Measurements from ENCODE around the gene HLCS. TPM values are rescaled to one million over a fixed set of nuclear protein-coding genes. Genes with fewer than 3 reads are reported as not detected.
"Not testable (repeated sequence)": the region's sequence is repeated elsewhere in the genome, so short reads cannot be mapped to it uniquely, and the experiment has no call there.

The HLCS gene
- total and polyA plus RNA-seq, 2 donors (not counting 1 experiment from before 2014, with no cell fraction given) = 23.1 to 40.0 TPM

DNA sequence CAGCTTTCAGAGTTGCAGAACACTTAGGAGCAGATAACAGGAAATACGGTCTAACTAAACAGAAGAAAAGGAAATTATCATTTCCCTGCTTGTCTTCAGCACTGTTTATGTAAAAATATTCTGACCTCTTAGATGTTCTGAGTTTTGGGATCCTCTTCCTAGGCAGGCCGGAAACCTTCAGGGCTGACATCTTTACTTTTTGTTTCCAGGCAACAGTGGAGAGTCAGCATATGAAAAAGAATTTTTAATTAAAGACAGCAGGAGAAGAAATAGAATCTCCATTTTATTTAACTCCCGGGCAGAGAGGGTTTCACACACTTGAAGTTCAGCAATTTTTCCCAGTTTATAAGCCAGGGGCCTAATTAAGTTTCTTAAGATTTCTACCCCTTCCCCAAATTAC lies 35.0 kb upstream of the HLCS start:
- Histone ChIP-seq H4K20me1 (ENCODE audit: control insufficient read depth, extremely low read depth, insufficient read depth, low read length) (no peaks in the 10 kb centered on the region), H3K27me3 (ENCODE audit: control insufficient read depth, insufficient read depth, low read length) (peaks cover 11% of the 10 kb centered on the region), H3K4me3 (replicated peaks in 1 of 4; ENCODE audit: control extremely low read depth in 1 of 4, insufficient read depth in 1 of 4, low read depth in 3 of 4, low read length in 4 of 4) (no peak overlapping the region), H3K9ac (ENCODE audit: insufficient read depth, low read length) (no peak overlapping the region), H3K36me3 (ENCODE audit: control insufficient read depth, insufficient read depth, low read length) (no peaks in the 10 kb centered on the region), H3K4me1 (ENCODE audit: control insufficient read depth, extremely low read depth, insufficient read depth, low read length) (no peaks in the 10 kb centered on the region), H3K4me2 (ENCODE audit: extremely low read depth, insufficient read depth, low read length) (no peak overlapping the region), H3K27ac (ENCODE audit: insufficient read depth, low read length) (no peak overlapping the region), H2AFZ (ENCODE audit: low read length) (peak overlapping the region; percentile 46), H3K9me3 (ENCODE audit: control insufficient read depth, insufficient read depth, low read depth, low read length) (no peaks in the 10 kb centered on the region), H3K79me2 (ENCODE audit: control insufficient read depth, insufficient read depth, low read length) (no peaks in the 10 kb centered on the region)
- TF ChIP-seq EZH2 (IDR thresholded peaks at IDR 0.05; ENCODE audit: low read length, missing control alignments) = no peak
- TF ChIP-seq, protein P1, sequence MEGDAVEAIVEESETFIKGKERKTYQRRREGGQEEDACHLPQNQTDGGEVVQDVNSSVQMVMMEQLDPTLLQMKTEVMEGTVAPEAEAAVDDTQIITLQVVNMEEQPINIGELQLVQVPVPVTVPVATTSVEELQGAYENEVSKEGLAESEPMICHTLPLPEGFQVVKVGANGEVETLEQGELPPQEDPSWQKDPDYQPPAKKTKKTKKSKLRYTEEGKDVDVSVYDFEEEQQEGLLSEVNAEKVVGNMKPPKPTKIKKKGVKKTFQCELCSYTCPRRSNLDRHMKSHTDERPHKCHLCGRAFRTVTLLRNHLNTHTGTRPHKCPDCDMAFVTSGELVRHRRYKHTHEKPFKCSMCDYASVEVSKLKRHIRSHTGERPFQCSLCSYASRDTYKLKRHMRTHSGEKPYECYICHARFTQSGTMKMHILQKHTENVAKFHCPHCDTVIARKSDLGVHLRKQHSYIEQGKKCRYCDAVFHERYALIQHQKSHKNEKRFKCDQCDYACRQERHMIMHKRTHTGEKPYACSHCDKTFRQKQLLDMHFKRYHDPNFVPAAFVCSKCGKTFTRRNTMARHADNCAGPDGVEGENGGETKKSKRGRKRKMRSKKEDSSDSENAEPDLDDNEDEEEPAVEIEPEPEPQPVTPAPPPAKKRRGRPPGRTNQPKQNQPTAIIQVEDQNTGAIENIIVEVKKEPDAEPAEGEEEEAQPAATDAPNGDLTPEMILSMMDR (conservative IDR thresholded peaks at IDR 0.05 in 1 of 2, IDR thresholded peaks at IDR 0.05 in 1 of 2; ENCODE audit: low read depth in 1 of 2, low read length in 2 of 2) = no peak
- no peak for DNase-seq (ENCODE audit: low read depth in 2 of 2)

DNA sequence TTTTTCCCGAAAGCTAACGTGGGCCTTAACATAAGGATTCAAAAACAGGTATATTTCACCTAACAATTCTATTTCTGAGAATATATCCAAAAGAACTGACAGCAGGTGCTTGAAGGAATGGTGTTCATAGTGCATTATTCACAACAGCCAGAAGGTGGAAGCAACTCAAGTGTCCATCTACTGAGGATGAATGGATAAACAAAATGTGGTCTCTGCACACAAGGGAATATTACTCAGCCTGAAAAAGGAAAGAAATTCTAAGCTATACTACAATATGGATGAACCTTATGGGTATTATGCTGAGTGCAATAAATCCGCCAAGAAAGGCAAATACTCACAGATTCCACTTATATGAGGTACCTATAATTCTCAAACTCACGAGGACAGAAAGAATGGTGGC lies 33.9 kb upstream of the HLCS start:
- no peaks in the 10 kb centered on the region for H3K4me1 ChIP-seq (ENCODE audit: control insufficient read depth, extremely low read depth, insufficient read depth, low read length)
- H3K79me2 ChIP-seq (ENCODE audit: control insufficient read depth, insufficient read depth, low read length) = no peaks in the 10 kb centered on the region
- peaks cover 4% of the 10 kb centered on the region for H3K27me3 ChIP-seq (ENCODE audit: control insufficient read depth, insufficient read depth, low read length)
- H3K36me3 ChIP-seq (ENCODE audit: control insufficient read depth, insufficient read depth, low read length) = no peaks in the 10 kb centered on the region
- H4K20me1 ChIP-seq (ENCODE audit: control insufficient read depth, extremely low read depth, insufficient read depth, low read length) = no peaks in the 10 kb centered on the region
- H3K4me2 ChIP-seq (ENCODE audit: extremely low read depth, insufficient read depth, low read length) = no peak overlapping the region
- no peak for DNase-seq (ENCODE audit: low read depth in 2 of 2)
- H3K4me3 ChIP-seq (replicated peaks in 1 of 4; ENCODE audit: control extremely low read depth in 1 of 4, insufficient read depth in 1 of 4, low read depth in 3 of 4, low read length in 4 of 4) = no peak overlapping the region
- TF ChIP-seq, protein P1 (conservative IDR thresholded peaks at IDR 0.05 in 1 of 2, IDR thresholded peaks at IDR 0.05 in 1 of 2; ENCODE audit: low read depth in 1 of 2, low read length in 2 of 2) = peak in 1 of 2 donors; percentile 8
- TF ChIP-seq EZH2 (IDR thresholded peaks at IDR 0.05; ENCODE audit: low read length, missing control alignments) = no peak
- no peaks in the 10 kb centered on the region for H3K9me3 ChIP-seq (ENCODE audit: control insufficient read depth, insufficient read depth, low read depth, low read length)
- H2AFZ ChIP-seq (ENCODE audit: low read length) = no peak overlapping the region
- no peak overlapping the region for H3K9ac ChIP-seq (ENCODE audit: insufficient read depth, low read length)
- H3K27ac ChIP-seq (ENCODE audit: insufficient read depth, low read length) = no peak overlapping the region

DNA sequence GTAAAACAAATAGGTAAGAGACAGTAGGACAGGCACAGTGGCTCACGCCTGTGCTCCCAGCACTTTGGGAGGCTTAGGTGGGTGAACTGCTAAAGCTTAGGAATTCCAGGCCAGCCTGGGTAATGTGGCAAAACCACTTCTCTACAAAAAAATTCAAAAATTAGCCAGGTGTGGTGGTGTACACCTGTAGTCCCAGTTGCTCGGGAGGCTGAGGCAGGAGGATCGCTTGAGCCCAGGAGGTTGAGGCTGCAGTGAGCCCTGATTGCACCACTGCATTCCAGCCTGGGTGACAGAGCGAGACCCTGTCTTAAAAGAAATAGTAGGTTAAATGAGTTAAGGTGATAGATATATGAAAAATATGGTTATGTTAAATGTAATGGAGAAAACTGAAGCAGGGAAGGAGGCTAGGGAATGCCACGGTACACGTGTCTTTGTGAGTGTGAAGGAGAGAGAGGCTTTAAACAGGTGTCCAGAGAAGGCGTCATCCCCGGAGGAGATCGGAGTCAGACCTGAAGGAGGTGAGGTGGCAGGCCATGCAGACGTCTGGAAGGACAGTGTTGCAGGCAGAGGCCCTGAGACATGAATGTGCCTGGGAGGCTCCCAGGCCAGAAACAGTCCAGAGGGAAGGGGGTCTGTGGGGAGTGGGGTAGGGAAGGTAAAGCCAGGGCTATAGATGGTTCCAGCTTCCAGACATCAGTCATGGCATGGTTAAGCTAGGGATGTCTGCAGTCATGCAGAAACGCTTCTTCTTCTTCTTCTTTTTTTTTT lies 32.8 kb upstream of the HLCS start:
- DNase-seq (ENCODE audit: low read depth in 2 of 2) = no peak
- no peak for TF ChIP-seq EZH2 (IDR thresholded peaks at IDR 0.05; ENCODE audit: low read length, missing control alignments)
- TF ChIP-seq, protein P1 (conservative IDR thresholded peaks at IDR 0.05 in 1 of 2, IDR thresholded peaks at IDR 0.05 in 1 of 2; ENCODE audit: low read depth in 1 of 2, low read length in 2 of 2) = no peak

DNA sequence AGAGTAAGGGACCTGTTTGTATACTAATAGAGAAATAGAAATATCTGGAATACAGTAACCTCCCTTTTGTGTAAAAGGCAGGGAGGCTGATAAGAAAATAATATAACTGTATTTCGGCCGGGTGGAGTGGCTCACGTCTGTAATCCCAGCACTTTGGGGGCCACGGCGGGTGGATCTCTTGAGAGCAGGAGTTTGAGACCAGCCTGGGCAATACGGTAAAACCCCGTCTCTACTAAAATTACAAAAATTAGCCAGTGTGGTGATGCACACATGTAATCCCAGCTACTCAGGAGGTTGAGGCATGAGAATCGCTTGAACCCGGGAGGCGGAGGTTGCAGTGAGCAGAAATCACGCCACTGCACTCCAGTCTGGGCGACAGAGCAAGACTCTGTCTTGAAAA lies 28.8 kb upstream of the HLCS start:
- H3K27ac ChIP-seq (ENCODE audit: insufficient read depth, low read length); H3K27me3 ChIP-seq (ENCODE audit: control insufficient read depth, insufficient read depth, low read length); H3K79me2 ChIP-seq (ENCODE audit: control insufficient read depth, insufficient read depth, low read length); DNase-seq (ENCODE audit: low read depth in 2 of 2); H3K9ac ChIP-seq (ENCODE audit: insufficient read depth, low read length); H3K9me3 ChIP-seq (ENCODE audit: control insufficient read depth, insufficient read depth, low read depth, low read length); H4K20me1 ChIP-seq (ENCODE audit: control insufficient read depth, extremely low read depth, insufficient read depth, low read length); H3K4me3 ChIP-seq (replicated peaks in 1 of 4; ENCODE audit: control extremely low read depth in 1 of 4, insufficient read depth in 1 of 4, low read depth in 3 of 4, low read length in 4 of 4); H3K4me1 ChIP-seq (ENCODE audit: control insufficient read depth, extremely low read depth, insufficient read depth, low read length); H2AFZ ChIP-seq (ENCODE audit: low read length); H3K4me2 ChIP-seq (ENCODE audit: extremely low read depth, insufficient read depth, low read length); H3K36me3 ChIP-seq (ENCODE audit: control insufficient read depth, insufficient read depth, low read length): not testable (repeated sequence)

More for the DNA sequence above, 32.8 kb upstream of the HLCS start:
- H3K36me3 ChIP-seq (ENCODE audit: control insufficient read depth, insufficient read depth, low read length) = no peaks in the 10 kb centered on the region
- no peaks in the 10 kb centered on the region for H4K20me1 ChIP-seq (ENCODE audit: control insufficient read depth, extremely low read depth, insufficient read depth, low read length)
- no peaks in the 10 kb centered on the region for H3K9me3 ChIP-seq (ENCODE audit: control insufficient read depth, insufficient read depth, low read depth, low read length)
- no peak overlapping the region for H3K4me3 ChIP-seq (replicated peaks in 1 of 4; ENCODE audit: control extremely low read depth in 1 of 4, insufficient read depth in 1 of 4, low read depth in 3 of 4, low read length in 4 of 4)
- H3K4me1 ChIP-seq (ENCODE audit: control insufficient read depth, extremely low read depth, insufficient read depth, low read length) = no peaks in the 10 kb centered on the region
- no peak overlapping the region for H3K9ac ChIP-seq (ENCODE audit: insufficient read depth, low read length)
- no peak overlapping the region for H2AFZ ChIP-seq (ENCODE audit: low read length)
- no peak overlapping the region for H3K4me2 ChIP-seq (ENCODE audit: extremely low read depth, insufficient read depth, low read length)
- H3K27me3 ChIP-seq (ENCODE audit: control insufficient read depth, insufficient read depth, low read length) = peaks cover 2% of the 10 kb centered on the region
- no peak overlapping the region for H3K27ac ChIP-seq (ENCODE audit: insufficient read depth, low read length)
- no peaks in the 10 kb centered on the region for H3K79me2 ChIP-seq (ENCODE audit: control insufficient read depth, insufficient read depth, low read length)
